GM18499 (cell line): Measurements from ENCODE around the gene FAM193A.
"Not testable (repeated sequence)": the region's sequence is repeated elsewhere in the genome, so short reads cannot be mapped to it uniquely, and the experiment has no call there.

Source experiments
- ATAC-seq: cut with Tn5 transposase; IDR thresholded peaks from one replicate; pipeline ENCODE4 v1.9.1; 2021; ENCODE audit warnings: moderate number of reproducible peaks; ENCODE audit not compliant: insufficient read depth, unreplicated experiment

FAM193A gene

DNA sequence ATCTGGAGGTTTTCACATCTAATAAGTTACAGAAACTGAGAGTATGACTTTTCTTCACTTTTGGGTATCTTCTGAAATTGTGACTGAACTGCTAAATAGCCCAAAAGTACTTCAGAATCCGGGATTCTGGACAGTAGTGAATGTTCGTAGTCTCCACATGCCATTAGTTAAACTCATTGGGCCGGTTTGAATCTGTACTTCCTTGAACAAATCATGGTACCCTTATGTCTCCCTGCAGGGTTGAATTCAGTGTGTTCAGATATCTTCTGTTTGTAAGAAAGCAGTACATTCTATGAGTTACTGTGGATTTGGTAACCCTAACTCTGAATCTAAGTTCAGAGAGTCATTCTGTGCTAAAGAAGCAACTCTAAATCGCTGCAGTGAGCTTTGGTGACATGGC lies 33.6 kb downstream of the FAM193A start:
- ATAC-seq = no peak

DNA sequence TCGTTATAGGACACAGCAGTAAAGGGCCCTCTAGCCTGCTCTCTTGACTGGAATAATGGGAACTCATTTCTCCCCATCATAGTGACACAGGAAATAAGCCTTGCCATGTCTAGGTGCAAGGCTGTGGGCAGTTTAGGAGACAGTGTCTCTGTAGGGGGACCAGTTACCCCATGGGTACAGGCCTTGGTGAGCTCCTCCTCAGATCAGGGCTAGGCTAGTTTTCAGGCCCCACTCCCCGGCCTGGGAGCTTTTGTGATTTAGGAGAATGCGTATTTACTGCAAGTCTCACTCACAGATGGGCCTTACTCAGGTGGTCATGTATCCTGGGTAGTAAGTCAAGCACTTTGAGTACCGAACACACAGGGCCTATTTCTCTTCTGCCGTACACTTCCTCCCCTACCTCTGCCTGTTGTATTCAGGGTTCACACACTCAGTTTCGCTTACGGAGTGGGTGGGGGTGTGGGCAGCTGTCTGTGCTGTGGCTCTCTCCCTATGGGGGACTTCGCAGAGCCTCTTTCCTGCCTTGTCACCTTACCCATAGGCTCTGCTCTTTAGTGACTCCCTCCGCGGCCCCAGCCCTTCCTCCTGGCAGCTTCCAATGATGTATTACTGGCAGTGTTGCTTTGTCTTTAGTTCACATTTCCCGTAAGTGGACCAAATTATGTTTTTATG lies 34.2 kb downstream of the FAM193A start:
- no peak for ATAC-seq

DNA sequence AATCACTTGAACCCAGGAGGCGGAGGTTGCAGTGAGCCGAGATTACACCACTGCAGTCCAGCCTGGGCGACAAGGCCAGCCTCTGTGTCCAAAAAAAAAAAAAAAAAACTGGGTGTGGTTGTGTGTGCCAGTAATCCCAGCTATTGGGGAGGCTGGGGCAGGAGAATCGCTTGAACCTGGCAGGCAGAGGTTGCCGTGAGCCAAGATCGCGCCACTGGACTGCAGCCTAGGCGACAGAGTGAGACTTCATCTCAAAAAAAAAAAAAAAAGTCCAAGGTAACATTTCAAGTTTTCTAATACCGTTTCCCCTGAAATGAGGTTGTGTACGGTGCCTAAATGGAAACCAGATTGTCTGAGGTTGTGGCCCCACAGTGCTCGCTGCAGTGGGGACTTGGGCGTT lies 35.6 kb downstream of the FAM193A start:
- ATAC-seq = no peak

DNA sequence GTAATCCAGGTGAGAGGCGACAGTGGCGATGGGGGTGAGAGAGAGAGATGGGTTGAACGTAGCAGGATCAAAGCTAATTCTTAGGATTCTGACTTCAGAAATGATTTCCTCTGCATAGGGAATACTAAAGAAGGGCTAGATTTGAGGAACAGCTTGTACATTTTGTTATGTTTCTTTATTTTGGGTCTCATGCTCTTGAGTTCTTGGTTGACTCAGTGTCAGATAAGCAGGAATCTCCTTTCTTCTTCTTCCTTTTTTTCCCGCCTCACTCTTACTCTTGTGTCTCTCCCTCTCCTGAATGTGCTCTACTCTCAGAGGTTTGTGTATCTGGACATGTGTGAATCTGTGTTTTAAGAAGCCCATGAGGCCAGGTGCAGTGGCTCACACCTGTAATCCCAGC lies 36.4 kb downstream of the FAM193A start:
- no peak for ATAC-seq

DNA sequence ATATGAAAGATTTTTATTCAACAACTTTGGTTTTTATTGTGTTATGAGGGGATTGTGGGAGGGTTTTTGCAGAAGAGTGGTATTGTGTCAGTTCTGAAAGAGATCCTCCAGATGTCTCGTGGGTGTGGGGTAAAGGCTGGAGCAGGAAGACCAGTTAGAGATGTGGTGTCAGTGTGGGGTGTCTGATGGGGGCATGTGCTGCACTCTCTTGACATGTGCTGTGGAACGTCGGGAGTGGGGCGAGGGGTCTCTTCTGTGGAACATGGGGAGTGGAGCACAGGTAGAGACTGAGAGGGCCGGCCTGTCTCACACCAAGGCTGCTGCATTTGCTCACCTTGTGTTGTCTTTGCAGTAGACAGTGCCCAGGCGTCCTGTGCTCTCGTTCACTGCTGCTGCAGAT lies 37.6 kb downstream of the FAM193A start:
- no peak for ATAC-seq

DNA sequence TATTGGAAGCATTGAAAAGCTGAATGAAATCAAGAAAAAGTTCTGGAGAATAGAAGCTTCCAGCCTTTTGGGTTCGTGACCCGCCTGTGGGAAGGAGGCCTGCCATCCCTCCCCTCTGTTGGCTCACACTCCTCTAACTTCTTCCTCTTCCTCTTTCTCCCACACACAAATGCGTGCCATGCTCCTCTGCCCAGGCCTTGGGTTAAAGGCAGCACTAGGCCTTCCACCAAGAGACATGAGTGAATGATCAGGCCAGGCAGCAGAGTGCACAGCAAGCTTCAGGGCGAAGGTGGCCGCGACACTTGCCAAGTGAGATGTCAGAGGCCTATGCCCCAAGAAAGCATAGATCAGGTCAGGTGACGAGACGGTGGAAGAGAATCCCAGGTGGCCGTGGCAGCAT lies 38.4 kb downstream of the FAM193A start:
- ATAC-seq = no peak

DNA sequence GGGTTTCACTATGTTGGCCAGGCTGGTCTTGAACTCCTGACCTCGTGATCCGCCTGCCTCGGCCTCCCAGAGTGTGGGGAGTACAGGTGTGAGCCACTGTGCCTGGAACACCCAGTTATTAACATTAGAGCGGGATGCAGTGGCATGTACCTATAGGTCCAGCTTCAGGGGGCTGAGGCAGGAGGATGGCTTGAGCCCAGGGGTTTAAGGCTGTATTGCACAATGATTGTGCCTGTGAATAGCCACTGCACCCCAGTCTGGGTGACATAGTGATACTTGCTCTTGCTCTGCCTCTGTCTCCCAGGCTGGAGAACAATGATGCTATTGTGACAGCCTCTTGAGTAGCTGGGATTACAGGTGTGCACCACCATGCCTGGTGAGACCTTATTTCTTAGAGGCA lies 39.8 kb downstream of the FAM193A start:
- ATAC-seq = no peak

DNA sequence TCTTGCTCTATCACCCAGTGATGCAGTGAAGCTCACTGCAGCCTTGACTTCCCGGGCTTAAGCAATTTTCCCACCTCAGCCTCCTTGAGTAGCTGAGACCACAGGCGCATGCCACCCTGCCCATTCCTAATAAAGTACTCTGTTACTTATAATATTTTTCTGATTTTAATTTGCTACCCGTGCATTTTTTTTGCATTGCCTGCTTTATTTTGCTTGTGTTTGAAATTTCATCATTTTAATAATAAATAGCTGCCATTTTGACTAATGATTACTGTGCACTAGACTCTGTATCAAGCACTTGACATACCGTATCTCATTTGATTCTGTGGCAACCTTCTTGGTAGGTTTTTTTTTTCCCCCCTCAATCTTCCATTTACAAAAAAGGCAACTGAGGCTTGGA lies 41.7 kb downstream of the FAM193A start:
- ATAC-seq = no peak

DNA sequence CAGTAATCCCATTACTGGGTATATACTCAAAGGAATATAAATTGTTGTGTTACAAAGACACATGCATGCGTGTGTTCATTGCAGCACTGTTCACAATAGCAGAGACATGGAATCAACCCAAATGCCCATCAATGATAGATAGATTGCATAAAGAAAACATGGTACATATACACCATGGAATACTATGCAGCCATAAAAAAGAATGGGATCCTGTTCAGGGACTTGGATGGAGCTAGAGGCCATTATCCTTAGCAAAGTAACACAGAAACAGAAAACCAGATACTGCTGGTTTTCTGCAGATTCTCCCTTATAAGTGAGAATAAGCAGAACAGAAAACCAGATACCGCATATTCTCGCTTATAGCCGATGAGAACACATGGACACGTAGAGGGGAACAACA lies 43.5 kb downstream of the FAM193A start:
- no peak for ATAC-seq

DNA sequence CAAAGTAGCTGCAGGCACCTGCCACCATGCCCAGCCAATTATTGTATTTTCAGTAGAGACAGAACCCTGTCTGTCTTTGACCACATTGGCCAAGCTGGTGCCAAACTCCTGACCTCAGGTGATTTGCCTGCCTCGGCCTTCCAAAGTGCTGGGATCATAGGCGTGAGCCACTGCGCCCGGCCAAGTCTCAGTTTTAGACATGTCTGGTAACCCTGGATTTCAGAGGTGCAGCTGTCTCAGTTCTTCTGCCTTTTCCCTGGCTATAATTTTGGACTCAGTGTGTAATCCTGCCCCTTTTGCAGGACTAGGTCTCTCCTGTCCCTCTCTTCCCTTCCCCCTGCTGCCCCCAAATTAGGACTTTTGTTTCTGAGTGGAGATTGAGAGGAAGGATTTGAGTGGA lies 46.6 kb downstream of the FAM193A start:
- ATAC-seq = no peak

DNA sequence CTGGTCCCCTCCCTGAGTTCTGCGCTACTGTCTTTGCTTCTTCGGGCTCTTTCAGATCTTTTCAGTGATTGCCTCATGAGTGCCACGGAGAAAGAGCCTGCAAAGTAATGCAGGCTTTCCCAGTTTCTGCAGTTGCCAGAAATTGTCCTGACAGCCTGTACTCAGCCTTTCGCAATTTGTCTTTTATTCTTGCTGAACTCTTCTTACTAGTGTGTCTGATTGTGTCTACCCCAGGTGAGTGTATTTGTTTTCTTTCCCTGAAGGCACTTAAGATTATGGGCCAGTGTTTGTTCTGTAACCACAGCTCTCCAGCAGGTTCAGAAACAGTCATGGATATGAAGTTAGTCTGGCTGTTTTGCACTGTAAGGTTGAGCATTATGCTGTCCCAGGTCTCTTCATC lies 47.1 kb downstream of the FAM193A start:
- no peak for ATAC-seq

DNA sequence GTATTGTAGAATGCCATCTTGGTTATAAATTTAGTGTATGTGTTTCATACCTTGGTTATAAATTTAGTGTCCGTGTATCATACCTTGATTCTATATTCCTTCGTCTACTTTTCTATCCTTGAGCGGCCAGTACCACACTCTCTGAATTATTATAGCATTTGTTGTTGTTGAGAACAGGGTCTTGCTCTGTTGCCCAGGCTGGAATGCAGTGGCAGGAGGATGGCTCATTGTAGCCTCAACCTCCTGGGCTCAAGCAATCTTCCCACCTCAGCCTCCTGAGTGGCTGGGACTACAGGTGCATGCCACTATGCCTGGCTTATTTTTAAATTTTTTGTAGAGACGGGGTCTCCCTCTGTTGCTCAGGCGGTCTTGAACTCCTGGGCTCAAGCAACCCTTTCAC lies 50.1 kb downstream of the FAM193A start:
- no peak for ATAC-seq

DNA sequence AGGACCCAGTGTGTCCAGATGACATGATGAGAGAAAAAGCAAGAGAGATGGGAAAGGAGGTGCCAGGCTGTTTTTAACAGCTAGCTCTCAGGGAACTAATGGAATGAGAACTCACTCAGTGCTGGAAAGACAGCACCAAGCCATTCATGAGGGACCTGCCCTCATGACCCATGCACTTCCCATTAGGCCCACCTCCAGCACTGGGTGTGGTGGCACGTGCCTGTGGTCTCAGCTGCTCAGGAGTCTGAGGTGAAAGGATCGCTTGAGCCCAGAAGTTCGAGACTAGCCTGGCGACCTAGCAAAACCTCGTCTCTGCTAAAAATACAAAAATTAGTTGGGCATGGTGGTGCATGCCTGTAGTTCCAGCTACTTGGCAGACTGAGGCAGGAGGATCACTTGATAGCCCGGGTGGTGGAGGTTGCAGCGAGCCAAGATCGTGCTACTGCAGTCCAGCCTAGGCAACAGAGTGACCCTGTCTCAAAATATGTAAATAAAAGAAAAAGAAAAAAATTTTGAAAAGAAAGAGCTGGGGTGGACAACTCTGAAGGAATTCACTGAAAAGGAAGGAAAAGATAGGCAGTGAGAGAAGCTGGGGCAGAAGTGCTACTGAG lies 50.9 kb downstream of the FAM193A start:
- ATAC-seq = no peak

DNA sequence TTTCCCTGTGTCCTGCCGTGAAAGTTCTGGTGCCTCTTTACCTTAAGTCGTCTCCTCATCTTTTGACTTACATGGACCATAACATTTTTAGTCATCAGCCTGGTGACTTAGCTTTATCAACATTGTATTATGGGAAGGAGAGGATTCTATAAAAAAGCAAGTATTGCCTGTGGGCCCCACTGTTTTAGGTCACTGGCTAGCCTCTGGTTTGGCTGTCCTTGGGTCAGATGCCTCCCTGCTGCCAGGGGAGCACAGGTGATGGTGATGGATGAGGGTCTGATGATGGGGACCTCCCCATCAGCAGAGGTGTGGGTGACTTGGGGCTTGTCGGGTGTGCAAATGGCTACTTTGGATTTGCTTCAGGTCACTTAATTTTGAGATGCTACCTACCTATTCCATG lies 51.8 kb downstream of the FAM193A start:
- ATAC-seq = no peak

DNA sequence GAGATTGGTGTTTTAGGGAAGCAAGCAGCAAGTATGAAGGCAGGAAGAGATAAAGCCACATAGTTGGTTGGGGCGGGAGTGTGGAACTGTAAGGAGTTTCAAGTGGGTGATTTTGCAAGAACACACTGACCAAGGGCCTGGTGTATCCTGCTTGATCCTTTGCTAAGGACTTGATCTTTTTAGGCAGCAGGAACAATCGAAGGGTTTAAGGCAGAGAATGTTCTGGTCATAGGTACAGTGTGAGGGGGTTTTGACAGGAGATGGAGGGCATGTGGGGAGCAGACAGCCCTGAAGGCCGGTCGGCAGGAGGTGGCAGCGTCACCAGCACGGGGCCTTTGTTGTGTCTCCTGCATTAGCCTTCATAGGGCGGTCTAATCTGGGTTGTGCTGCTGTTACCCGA lies 54.7 kb downstream of the FAM193A start:
- ATAC-seq = no peak

DNA sequence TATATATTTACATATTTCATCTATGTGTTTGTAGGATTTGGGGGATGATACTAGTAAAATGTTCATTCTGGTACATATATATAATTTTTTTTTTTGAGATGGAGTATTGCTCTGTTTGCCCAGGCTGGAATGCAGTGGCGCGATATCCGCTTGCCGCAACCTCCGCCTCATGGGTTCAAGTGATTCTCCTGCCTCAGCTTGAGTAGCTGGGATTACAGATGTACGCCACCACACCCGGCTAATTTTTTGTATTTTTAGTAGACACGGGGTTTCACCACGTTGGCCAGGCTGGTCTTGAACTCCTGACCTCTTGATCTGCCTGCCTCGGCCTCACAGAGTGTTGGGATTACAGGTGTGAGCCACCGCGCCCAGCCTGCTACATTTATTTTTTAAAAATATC lies 55.6 kb downstream of the FAM193A start:
- not testable (repeated sequence) for ATAC-seq

DNA sequence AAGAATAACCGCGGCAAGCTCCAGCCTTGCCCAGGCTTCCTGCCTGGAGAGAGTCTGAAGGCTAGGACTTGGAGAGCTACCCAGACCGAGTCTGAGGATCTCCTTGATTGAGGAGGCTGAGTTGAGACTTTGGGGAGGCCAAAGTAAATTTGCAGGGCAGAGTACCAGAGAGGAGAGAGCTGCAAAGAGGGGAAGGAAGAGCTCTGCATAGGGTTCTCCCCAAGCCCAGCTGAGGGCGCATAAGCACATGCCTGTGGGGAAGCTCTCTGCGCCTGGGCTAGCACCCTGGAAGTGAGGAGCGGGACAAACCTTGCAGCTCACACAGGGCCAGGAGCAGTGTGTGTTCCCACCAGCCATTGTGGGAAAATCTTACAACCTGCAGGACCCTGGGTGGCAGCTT lies 56.1 kb downstream of the FAM193A start:
- no peak for ATAC-seq

DNA sequence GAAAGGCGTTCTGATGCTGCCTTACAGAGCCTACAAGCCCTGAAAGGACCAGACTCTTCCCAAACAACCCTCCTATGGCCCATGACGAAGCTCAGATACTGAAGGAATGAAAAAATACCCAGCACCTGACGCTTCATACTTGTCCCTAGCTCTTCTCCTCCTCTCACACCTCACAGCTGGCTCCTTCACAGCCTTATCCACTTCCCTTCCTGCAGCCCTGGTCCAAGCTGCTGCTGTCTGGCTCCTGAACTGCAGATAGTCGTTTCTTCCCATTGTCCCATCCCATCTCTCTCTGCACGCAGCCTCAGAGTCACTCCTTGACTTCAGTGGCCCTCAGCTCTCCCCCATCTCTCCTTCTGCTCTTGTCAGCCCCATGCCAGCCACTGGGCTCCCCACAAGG lies 56.6 kb downstream of the FAM193A start:
- ATAC-seq = no peak

DNA sequence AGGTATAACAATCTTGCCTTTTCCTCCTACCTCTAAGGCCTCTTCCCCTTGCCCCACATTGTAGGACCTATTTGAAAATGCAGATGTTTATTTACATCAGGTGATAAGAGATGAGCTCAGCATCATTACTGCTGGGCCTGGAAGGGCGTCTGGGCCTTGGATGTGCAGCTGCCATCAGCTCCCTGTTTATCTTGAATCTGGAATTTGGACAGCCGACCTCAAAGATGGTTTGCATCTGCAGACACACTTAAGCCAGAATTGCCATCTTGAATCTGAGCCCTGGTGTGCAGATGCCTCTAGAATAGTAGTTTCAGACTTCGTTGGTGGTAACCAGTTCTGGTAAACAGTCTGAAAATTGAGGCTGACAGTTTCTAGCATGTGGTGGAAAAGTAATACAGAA lies 59.0 kb downstream of the FAM193A start:
- ATAC-seq = no peak

DNA sequence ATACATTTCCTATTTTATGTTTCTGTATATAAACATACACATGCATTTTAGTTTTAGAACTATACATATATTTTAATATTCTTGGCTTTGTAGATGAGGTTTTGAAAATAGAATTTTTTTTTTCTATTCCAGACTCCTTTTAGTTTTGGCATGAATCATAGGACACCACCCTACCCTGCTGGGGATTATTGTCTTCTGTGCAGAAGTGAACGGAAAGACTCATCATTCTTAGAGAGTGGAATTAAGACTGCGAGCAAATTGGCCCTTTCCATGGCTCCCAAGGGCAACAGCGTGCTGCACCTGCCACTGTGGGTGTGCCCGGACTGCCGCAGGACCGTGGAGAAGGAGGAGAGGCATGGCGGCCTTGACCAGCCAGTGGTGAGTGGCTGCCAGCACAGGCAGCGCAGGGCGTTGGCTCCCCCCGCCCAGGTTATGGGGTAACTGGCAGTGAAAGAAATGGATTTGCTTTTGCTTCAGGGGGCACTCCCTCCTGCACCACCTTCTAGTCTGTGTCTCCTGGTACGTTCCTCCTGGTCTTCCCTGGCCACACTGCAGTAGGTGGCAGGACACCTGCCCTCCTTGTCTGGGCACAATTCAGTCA lies 59.6 kb downstream of the FAM193A start:
- no peak for ATAC-seq

DNA sequence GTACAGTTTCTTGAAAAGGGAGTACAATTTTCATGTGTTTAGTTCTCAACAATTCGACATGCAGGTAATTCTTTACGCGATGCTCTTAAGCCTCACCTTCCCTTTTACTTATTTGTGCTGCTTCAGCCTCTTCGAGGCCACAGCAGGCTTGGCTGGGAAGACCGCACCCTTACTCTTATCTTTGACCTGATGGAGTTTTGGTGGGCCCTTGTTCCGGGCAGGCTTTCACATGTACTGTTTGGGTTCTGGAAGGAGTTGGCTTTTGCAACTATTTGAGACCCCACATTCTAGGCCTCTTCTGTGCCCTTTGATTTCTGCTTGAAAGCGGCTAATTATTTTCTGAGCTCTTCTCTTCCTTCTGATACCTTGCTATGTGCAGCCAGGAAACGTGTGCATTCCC lies 60.2 kb downstream of the FAM193A start:
- no peak for ATAC-seq
